HG02763 (cell line): ENCODE data around the gene RRP8.

Experiments
- ATAC-seq: cut with Tn5 transposase; IDR thresholded peaks from one replicate; pipeline ENCODE4 v1.9.1; 2021; ENCODE audit warnings: mild to moderate bottlenecking, moderate library complexity; ENCODE audit not compliant: unreplicated experiment

RRP8 gene

DNA sequence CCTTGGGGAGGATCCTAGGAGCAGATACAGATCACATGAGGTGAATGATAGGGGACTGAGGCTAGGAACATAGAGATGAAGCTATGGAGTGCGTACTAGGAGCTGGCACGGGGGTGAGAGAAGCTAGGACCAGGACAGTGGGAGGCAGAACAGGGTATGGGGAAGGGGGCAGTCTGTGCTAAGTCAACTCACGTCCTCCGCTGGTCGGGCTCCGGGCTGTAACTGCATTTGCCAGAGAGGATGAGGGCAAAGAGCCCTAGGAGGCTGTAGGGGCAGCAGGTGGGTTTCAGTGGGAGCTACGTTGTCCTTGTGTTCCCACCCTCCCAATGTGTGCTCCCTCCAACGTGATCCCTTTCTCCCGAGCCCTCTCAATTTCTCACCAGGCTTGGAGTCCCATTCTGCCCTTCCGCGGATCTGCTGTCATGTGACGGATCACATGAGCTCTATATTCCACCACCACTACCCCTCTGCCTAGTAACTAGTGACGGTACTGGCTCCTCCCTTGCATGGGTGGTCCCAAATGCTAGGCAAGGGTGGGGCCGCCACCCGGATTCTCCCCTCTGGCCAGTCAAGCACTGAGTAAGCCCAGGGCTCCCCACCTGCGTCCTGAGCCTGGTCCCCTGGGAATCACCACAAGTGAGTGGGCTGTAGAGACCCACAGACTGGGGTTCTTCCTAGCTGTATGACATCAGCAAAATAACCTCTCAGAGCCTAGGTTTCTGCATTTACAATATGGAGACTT is 15.8 kb upstream of the RRP8 start, which contains the start of gene TPP1:
TPP1 (minus strand) TSS at position 419 of the 742 bp plus-strand sequence; CDS start at position 397, 22 bp downstream.
- ATAC-seq = peak; percentile 98

DNA sequence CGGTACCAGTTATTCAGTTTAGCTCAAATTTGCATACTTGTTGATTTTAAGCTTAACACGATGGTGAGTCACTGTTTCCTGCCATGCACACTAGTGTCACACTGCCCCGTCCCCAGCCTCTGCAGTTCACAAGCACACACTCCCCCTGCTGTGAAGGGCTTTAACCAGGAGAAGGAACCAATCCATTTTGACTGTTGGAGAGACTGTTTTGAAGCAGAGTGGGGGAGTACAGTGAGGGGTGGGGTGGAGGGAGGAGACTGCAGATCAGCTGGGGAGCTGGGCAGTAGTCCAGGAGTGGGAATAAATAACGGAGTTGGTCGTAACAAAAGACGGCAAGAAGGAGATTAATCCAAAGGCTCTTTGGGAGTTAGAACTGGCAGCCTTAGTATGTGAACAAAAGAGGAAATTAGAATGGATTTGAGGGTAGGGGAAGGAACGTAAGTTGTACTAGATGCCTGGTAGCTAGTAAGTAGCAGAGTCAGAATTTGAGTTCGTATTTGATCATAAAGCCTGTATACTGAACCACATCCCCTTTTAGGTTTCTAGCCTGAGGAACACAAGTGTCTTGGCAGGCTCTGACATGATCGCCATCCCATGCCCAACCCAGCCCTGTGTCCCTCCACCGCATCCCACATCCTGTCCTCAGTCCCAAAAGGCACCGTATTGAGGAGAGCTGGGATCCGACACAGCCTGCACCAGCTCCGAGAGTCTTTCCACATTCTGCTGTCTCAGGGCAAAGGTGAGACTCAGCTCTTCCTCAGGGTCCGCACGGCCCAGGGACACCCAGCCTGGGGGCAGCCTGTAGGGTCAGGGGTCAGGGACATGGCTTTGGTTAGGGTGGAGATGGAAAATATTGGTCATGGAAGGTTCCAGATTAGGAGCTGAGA is 14.9 kb upstream of the RRP8 start:
- peak; percentile 6 for ATAC-seq

DNA sequence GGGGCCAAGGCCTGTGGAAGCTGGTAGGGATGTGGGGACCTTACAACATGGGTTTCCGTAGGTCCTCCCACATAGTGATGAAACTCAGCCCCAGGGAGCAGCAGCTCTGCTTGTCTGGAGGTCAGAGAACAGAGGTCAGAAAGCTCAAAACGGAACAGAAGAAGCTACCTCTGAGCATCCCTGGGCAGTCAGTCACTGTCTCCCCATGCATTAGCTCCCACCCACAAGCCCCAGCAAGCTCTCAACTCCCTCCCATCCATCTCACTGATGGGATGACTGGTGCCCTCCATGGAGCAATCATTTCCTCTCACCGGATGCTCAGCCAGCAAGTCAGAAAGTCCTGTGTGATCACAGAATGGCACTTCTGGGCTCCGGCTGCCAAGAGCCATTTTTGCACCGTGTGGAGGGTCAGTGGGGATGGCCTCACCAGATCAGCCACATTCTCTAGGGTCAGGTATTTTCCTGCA is 13.9 kb upstream of the RRP8 start:
- no peak for ATAC-seq

DNA sequence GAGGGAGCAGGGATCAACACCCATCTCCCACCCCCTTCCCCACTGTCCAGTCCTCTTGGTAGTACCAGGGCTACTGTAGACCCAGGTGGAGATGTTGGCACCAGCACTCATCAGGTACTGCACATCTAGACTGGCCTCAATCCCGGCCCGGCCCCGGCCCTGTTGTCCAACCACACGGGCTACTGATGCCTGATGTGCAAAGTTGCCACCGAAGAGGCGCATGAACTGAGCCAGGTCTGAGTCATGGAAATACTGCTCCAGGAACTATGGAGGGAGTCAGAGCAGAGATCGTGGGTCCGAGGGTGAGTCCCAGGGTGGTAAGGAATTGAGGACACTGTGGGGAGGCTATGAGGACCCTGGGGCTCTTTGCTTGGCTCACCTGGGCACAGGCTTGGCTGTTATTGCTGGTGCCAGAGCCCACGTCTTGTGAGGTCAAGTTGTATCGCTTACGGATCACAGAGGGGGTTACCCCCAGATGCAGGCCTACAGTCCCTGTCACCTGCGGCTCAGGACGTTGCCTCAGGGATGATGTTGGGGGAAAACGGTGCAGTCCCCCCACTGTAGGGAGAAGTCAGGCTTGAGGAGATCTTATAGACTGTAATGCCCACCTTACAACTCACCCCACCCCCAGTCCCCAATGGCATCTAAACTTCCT is 13.3 kb upstream of the RRP8 start:
- no peak for ATAC-seq

DNA sequence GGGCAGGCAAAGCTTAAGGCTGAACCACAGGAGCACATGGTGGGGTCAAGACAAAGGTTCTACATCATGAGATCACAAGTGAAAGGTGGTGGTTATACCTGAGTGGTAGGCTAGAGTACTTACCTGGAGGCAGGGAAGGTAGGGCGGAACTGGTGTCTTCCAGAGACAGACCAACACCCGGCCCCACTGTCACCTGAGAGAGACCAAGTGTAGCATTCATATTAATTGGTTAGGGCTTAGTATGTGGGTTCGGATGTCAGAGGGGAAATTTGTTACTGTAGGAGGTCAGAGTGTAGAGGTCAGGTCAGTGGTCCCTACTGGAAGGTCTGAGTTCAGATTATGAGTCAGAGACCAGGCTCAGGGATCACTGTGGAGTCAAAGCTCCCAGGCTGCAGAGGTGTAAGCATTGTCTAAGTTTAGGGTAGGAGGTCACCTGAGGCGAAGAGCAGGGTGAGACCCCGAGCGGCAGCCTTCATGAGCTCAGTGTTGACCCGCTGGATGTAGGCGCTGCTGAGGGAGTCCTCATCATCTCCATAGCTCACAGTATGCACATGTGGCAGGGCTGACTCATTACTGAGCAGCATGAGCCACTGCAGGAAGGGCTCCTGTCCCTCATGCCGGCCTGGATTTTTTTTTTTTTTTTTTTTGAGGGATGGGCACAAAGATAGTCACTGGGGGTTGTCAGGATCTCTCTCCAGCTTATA is 12.6 kb upstream of the RRP8 start:
- no peak for ATAC-seq

DNA sequence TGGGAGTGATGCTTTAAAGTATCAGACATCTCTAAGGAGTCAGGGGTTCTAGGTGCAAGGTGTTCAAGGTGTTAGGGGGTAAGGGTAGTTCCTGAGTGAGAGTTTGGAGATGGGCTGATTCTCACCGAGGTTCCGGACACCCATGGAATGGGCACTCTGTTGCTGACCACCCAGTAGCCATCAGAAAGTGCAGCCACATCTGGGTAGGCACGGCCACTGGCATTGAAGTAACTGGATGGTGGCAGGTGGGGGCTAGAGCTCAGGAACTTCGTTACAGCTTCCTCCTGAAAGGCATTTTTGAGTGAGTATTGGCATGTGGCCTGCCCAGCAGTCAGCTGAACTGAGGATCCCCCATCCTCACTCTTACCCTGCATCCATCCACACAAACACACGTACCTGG is 11.6 kb upstream of the RRP8 start:
- ATAC-seq = no peak

DNA sequence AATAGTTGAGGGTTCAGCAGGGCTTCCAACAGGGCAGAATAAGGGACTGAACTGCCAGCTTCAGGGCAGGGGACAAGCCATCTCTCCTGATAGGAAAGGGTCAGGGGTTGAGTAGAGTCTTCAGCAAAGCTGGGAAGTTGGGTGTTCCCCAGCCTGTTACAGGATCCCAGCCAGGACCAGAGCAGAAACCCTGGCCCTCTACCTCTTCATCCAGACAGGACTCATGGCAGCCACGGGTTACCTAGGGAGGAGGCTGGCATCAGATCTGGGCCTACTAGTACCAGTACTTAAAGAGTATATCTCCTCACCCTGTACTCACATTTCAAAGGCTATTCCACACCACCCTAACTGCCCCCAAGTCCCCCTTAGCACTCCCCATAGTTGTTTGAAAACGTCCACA is 11.0 kb upstream of the RRP8 start:
- no peak for ATAC-seq

DNA sequence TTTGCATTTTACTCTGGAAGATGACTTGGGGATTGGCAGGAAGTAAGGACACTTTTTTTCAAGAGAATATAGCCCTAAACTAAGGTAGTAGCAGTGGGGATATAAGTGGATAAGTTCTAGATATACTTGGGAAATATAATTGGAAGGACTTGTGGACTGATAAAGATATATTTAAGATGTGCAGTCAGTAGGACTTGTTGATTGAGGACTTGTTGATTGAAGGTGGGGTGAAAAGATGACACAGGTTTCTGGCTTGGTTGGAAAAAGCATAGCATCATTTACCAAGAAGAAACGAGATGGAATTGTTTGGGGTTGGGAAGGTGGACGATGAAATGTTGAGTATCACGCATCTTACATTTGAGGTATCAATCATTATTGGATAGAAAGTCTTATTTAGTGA is 10.1 kb upstream of the RRP8 start:
- no peak for ATAC-seq

DNA sequence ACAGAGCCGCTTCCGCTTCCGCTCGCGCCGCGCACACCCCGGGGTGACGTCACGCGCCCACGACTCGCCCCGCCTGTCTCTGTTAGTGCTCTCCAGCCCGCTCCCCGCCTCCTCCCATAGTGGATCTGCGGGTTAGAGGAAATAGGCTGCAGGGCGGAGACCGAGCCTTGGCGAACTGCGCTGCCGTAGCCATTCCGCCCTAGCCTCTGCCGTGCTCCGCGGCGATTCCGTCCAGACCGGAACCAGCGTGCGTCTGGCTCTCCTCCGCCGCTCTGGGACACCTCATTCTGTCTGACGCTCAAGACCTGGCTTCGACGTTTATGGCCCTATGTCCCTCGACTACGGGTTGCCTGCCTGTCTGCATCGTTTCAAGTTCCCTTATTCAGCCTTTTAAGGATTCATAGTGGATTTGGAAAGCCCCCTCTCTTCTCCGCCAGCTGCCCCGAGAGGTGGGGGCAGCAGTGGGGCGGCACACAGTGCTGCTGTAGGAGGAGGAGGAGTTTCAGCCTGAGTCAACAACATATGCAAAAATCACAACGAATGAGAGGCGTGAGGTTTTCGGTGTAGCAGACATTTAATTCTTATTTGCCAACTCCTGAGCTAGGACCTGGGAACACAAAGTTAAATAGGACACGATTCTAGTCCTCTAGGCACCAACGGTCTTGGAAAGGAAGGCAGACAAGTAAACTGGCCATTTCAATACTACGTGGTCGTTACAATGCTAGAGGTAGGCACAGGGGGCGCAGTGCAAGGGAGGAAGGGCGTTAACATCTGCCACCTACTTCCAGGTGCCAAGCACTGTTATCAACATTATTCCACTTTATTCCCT is 9.0 kb upstream of the RRP8 start, which contains the start of gene TAF10:
TAF10 (minus strand) TSS at position 4 of the 829 bp plus-strand sequence. CDS start 27 bp downstream, outside the sequence.
- peak; percentile 90 for ATAC-seq

DNA sequence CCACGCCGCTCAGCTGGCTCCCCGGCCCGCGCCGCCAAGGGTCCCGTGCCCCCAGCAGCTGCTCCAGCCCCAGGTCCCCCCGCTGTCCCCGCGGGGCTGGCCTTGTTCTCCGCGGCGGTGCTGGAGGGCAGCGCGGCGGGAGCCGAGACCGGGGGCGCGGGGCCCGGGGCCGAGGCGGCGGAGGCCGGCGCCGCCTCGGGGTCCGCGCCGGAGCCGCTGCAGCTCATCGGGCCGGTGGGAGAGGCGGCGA is 8.5 kb upstream of the RRP8 start:
- no peak for ATAC-seq

DNA sequence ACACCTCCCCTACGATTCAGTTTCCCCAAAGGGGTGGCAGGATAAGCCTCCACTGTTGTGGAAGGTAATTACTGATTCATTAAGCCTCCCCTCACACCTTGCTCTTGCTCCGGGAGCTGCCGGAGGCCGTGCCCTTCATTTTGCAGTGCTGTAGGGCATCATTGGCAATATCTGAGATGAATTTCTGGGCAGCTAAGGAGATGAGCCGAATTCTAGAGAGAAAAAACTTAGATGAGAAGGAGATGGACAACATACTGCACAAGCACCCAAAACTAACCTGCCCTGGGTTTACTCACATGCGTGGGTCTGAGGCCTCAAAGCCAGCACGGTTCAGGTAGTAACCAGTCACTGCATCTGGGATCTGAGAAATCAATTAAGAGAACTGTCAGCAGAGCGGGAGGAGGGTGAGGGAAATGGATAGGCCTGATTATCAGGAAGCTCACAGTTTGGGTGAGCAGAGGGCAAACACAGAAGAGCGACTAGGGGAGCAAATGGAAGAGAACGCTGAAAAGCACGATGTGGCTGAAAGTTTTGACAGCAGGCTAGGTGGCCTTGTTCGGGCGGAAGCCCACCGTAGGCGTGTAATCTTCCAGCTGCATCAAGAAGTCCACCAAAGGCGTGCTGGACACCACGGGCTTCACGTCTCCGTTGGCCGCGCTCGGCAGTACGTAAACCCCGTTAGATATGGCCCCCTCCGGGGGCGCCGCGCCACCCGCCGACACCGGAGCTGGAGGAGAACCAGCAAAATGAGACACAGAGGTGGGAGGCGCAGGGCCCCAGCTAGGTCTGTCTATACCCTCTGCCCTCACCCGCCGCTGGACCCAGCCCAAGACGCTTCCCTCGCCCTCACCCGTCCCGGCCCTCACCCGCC is 7.9 kb upstream of the RRP8 start:
- peak; percentile 12 for ATAC-seq

DNA sequence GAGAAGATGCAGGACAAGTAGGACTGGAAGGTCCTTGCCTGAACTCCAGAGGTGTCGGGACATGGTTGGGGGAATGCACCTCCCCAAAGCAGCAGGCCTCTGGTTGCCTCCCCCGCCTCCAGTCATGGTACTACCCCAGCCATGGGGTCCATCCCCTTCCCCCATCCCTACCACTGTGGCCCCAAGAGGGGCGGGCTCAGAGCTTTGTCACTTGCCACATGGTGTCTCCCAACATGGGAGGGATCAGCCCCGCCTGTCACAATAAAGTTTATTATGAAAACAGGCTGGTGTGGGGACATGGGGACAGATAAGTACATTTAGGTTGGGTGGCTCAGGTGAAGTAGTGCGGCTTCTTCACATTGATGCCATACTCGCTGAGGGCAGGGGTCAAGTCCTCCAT is 7.2 kb upstream of the RRP8 start:
- no peak for ATAC-seq

DNA sequence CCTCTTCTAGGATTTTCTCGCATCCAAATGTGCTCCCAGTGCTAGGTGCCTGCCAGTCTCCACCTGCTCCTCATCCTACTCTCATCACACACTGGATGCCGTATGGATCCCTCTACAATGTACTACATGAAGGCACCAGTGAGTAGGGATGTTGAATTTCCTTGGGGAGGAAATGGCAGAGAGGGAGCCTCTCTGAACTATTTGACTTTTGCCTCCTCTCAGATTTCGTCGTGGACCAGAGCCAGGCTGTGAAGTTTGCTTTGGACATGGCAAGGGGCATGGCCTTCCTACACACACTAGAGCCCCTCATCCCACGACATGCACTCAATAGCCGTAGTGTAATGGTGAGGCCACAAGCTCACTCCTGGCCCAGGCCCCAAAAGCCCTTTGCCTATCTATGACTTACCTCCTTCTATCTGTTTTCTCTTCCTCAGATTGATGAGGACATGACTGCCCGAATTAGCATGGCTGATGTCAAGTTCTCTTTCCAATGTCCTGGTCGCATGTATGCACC is 6.1 kb upstream of the RRP8 start:
- ATAC-seq = no peak

DNA sequence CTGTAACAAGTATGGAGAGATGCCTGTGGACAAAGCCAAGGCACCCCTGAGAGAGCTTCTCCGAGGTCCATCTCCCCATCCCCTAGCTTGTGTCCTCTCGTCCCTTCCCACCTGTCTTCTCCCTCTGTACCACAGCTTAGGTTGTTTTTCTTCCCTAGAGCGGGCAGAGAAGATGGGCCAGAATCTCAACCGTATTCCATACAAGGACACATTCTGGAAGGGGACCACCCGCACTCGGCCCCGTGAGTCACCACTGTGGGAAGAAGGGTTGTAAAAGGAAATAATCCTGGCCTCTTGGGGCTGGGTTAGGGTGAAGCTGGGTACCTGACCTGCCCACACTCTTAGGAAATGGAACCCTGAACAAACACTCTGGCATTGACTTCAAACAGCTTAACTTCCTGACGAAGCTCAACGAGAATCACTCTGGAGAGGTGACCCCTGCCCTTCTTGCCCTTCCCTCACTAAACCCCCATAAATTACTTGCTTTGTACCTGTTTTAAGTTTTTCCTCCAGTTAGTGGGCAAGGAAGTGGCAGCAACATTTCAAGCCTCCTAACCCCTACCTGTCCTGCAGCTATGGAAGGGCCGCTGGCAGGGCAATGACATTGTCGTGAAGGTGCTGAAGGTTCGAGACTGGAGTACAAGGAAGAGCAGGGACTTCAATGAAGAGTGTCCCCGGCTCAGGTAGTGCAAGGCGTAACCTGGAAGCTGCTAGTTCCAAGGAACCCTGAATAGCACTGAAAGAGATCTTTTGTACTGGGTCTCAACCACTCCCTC is 5.5 kb upstream of the RRP8 start:
- ATAC-seq = no peak

DNA sequence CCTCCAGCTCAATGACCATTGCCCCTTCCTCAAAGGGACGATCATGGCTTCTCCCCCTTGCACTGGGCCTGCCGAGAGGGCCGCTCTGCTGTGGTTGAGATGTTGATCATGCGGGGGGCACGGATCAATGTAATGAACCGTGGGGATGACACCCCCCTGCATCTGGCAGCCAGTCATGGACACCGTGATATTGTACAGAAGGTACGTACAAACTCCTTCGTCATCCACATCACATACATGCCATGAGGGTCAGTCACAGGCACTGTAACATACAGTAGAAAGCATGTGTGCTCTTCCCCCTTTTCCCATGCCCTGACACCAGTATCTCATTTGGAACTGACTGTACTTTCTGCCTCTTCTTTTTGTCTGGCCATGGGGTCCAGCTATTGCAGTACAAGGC is 4.6 kb upstream of the RRP8 start:
- no peak for ATAC-seq

DNA sequence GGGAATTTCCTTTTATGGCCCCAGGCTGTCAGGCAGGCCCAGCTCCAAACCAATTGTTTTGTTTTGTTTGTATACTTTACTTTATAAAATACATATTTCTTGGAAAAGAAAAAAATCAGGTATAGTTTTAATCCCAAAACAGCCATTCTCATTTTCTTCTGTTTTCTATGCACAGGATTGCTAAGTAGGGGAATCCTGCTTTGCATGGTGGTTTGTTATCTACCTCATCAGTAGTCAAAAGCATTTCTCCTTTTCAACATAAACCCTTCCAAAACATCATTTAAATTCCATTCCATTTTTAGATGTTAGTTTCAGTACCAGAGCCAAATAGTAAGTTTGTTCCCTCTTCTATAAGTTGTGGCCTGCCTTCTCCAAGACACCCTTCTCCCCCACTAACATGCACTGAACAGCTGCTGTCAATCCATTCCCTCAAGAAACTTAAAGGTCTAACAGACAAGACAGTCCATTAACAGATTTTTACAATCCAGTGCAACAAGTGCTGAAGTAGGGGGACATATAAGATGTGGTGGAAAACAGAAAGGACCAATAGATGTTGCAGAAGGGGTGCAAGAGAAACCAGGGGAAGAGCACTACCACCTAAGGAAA is 3.9 kb upstream of the RRP8 start:
- no peak for ATAC-seq

DNA sequence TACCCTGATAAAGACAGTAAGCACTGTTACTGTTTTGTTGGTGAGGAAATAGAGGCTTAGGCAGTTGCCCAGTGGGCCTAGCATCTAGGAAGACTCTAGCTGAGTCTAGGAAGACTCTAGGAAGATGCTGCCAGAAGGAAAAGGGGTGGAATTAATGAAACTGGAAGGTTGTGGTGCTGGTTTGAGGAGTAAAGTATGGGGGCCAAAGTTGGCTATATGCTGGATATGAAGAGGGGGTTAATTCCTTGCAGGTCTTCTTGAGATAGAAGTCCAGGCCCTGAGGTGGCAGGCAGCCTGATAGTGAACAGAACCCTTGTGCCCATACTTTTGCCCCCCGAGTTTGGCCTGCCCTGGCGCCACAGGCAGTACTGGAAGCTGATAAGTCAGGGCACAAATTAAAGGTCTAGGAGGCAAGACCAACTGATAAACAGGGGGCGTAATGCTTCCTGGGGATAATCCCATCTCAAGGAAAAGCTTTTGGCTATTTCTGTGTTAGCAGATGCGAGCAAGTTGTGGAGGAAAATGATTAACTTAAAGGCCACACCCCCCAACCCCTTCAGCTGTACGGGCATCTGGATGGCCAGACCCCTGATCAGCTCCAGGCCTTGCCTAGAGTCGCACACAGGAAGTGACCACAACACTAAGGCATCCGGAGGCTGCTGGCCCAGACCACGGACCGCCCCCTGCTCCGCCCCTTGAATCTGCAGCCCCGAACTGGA is 3.2 kb upstream of the RRP8 start:
- ATAC-seq = peak; percentile 41
